MCF 10A (cell line): Measurements from ENCODE around the gene IQSEC1. TPM values are rescaled to one million over a fixed set of nuclear protein-coding genes. Genes with fewer than 3 reads are reported as not detected.

ENCODE experiments used
- BruUV-seq: library from RNA; stranded (reverse); fragments of 400-500 nt; replicated peaks from 2 replicates; lab custom pipeline; 2021; lab: Mats Ljungman, UMichigan
- CTCF ChIA-PET: fragments of 300-600 bp; sonication (Branson Sonifier 250); formaldehyde crosslinking; extraction: SDS; loops from one replicate; lab custom pipeline; 2021; ENCODE audit warnings: antibody characterized with exemption, inconsistent platforms; lab: Yijun Ruan, JAX
- POLR2A ChIA-PET: fragments of 300-600, 350-650 bp; sonication (Branson Sonifier 250); formaldehyde crosslinking; extraction: SDS; loops from one replicate; lab custom pipeline; 2020; ENCODE audit warnings: antibody characterized with exemption, inconsistent platforms; lab: Yijun Ruan, JAX
- DNase-seq: peaks from one replicate; pipeline ENCODE4 v3.0.0-alpha.2; 2018; ENCODE audit not compliant: unreplicated experiment
- H3K27ac Mint-ChIP-seq: one replicate; pipeline ENCODE4 v1.8.0; 2022; ENCODE audit warnings: mild to moderate bottlenecking, low read depth, mixed read lengths; ENCODE audit not compliant: unreplicated experiment
- H3K27me3 Mint-ChIP-seq: one replicate; pipeline ENCODE4 v1.8.0; 2022; ENCODE audit warnings: mixed read lengths; ENCODE audit not compliant: insufficient read depth, unreplicated experiment
- H3K36me3 Mint-ChIP-seq: one replicate; pipeline ENCODE4 v1.8.0; 2022; ENCODE audit warnings: mild to moderate bottlenecking, moderate library complexity, mixed read lengths; ENCODE audit not compliant: insufficient read depth, unreplicated experiment
- H3K4me1 Mint-ChIP-seq: one replicate; pipeline ENCODE4 v1.8.0; 2022; ENCODE audit warnings: mixed read lengths; ENCODE audit not compliant: insufficient read depth, unreplicated experiment
- H3K4me3 Mint-ChIP-seq: one replicate; pipeline ENCODE4 v1.8.0; 2022; ENCODE audit warnings: mild to moderate bottlenecking, moderate library complexity, mixed read lengths; ENCODE audit not compliant: unreplicated experiment
- H3K9me3 Mint-ChIP-seq: one replicate; pipeline ENCODE4 v1.8.0; 2022; ENCODE audit warnings: mixed read lengths; ENCODE audit not compliant: unreplicated experiment
- CTCF ChIP-seq: fragments of 200-600 bp; IDR thresholded peaks from one replicate; pipeline ENCODE4 v1.8.0; 2022; ENCODE audit warnings: antibody characterized with exemption, mild to moderate bottlenecking; ENCODE audit not compliant: unreplicated experiment
- intact Hi-C: fragments of 100-400 bp; cut with micrococcal nuclease; formaldehyde crosslinking; loops from 2 replicates; pipeline ENCODE4 v1.14.1; 2022
- total RNA-seq: library from RNA; stranded (reverse); gene quantifications from 2 replicates; pipeline ENCODE4 v1.2.3, GENCODE V29; 2022

The IQSEC1 gene
- total RNA-seq, 1 experiment from 2014 or later, result 18.7 TPM

- H3K27me3 Mint-ChIP-seq, result no peaks in the 10 kb centered on the region
- H3K9me3 Mint-ChIP-seq, result no peaks in the 10 kb centered on the region
- no peak for DNase-seq
- TF ChIP-seq CTCF, result no peak
- no peak overlapping the region for H3K27ac Mint-ChIP-seq
- POLR2A ChIA-PET, result no interaction called here
- peaks cover 4% of the 10 kb centered on the region for H3K36me3 Mint-ChIP-seq
- H3K4me3 Mint-ChIP-seq, result no peak overlapping the region
- peaks cover 13% of the 10 kb centered on the region for H3K4me1 Mint-ChIP-seq
- no TSS peak for BruUV-seq
- CTCF ChIA-PET, result no interaction called here
- intact Hi-C loops, result no loop called here
Measured at GRCh38 chr3:13024765-13025065, 48.5 kb downstream of the IQSEC1 start.

GRCh38 chr3:13023971-13024764, 49.1 kb downstream of the IQSEC1 start:
- DNase-seq, result no peak
- intact Hi-C loops, result no loop called here
- ChIA-PET CTCF (no interaction called here), POLR2A (no interaction called here)
- Mint-ChIP-seq H3K27me3 (no peaks in the 10 kb centered on the region), H3K4me1 (peaks cover 13% of the 10 kb centered on the region), H3K4me3 (no peak overlapping the region), H3K9me3 (no peaks in the 10 kb centered on the region), H3K27ac (no peak overlapping the region), H3K36me3 (peaks cover 4% of the 10 kb centered on the region)
- no peak for TF ChIP-seq CTCF
- no TSS peak for BruUV-seq

- BruUV-seq, result no TSS peak
- ChIA-PET CTCF (no interaction called here), POLR2A (no interaction called here)
- intact Hi-C loops, result no loop called here
- Mint-ChIP-seq H3K4me1 (peaks cover 13% of the 10 kb centered on the region), H3K27ac (no peak overlapping the region), H3K4me3 (no peak overlapping the region), H3K27me3 (no peaks in the 10 kb centered on the region), H3K36me3 (peaks cover 4% of the 10 kb centered on the region), H3K9me3 (no peaks in the 10 kb centered on the region)
- DNase-seq, result no peak
- TF ChIP-seq CTCF, result no peak
Measured at GRCh38 chr3:13023235-13023970, 49.8 kb downstream of the IQSEC1 start.
